ENCODE measurements around the gene IBTK.

GRCh38 chr6:82185948-82186535 lies 61.5 kb downstream of the IBTK start:
- TF ChIP-seq CTCF (optimal IDR thresholded peaks at IDR 0.05 in 1 of 3, IDR thresholded peaks at IDR 0.05 in 1 of 3, conservative IDR thresholded peaks at IDR 0.05 in 1 of 3; ENCODE audit: extremely low read depth in 1 of 3, insufficient read depth in 2 of 3, low read length in 3 of 3) (no peak), EZH2 (IDR thresholded peaks at IDR 0.05; ENCODE audit: low read length) (no peak)
